Endothelial cell of umbilical vein (primary cell): ENCODE data around the gene AFF4. TPM values are rescaled to one million over a fixed set of nuclear protein-coding genes. Genes with fewer than 3 reads are reported as not detected.

Experiments used
- BruUV-seq: library from RNA; stranded (reverse); fragments of 400-500 nt; replicated peaks from 2 replicates; lab custom pipeline; 2021; lab: Mats Ljungman, UMichigan
- CTCF ChIA-PET: fragments of 300-600, 350-600 bp; sonication (Branson Sonifier 250); formaldehyde crosslinking; loops from one replicate; lab custom pipeline; 2021; ENCODE audit warnings: antibody characterized with exemption, inconsistent platforms; lab: Charles Lee
- POLR2A ChIA-PET: fragments of 300-600, 350-600 bp; sonication (Branson Sonifier 250); formaldehyde crosslinking; loops from one replicate; lab custom pipeline; 2021; ENCODE audit warnings: antibody characterized with exemption, inconsistent platforms; lab: Charles Lee
- DNase-seq: peaks from one replicate; pipeline ENCODE4 v3.0.0-alpha.2; 2011; ENCODE audit warnings: low read depth, low spot score
- FAIRE-seq: peaks from 2 replicates; lab custom pipeline; 2011; peaks lifted over from hg19 to GRCh38; lab: Jason Lieb, UNC
- H2AFZ ChIP-seq: 2 replicates; pipeline ENCODE4 v1.6.0; 2012; ENCODE audit warnings: low read depth, low read length, control low read depth, inconsistent platforms
- H3K27ac ChIP-seq: 2 replicates; pipeline ENCODE4 v1.5.1; 2011; ENCODE audit warnings: low read depth, mild to moderate bottlenecking, control low read depth, low read length, moderate library complexity; ENCODE audit not compliant: insufficient read depth
- H3K27me3 ChIP-seq, 2 experiments: 2 replicates each; pipeline versions ENCODE4 v1.6.0 to v1.6.1; 2011; ENCODE audit warnings: low read length in 2 of 2, mixed read lengths in 1 of 2; ENCODE audit not compliant: control insufficient read depth in 2 of 2, insufficient read depth in 2 of 2
- H3K36me3 ChIP-seq, 2 experiments: 2 replicates in 1 of 2; 3 replicates in 1 of 2; pipeline ENCODE4 v1.5.1; 2011; ENCODE audit warnings: low read length in 2 of 2, mild to moderate bottlenecking in 1 of 2, moderate library complexity in 1 of 2; ENCODE audit not compliant: control insufficient read depth in 2 of 2, insufficient read depth in 2 of 2; ENCODE audit errors: extremely low read depth in 1 of 2
- H3K4me1 ChIP-seq: 3 replicates; pipeline ENCODE4 v1.5.1; 2011; ENCODE audit warnings: mild to moderate bottlenecking, low read length; ENCODE audit not compliant: control insufficient read depth, insufficient read depth; ENCODE audit errors: extremely low read depth
- H3K4me2 ChIP-seq: 2 replicates; pipeline ENCODE4 v1.6.1; 2011; ENCODE audit warnings: low read length, control low read depth, mixed read lengths; ENCODE audit not compliant: insufficient read depth
- H3K4me3 ChIP-seq, 3 experiments: fragments of 200-600 bp in 1 of 3; sonication (generic), shearing (Covaris generic) in 1 of 3; replicated peaks in 1 of 3; 2 replicates each; pipeline ENCODE4 v1.5.1; 2011 to 2016; ENCODE audit warnings: control low read depth in 3 of 3, low read length in 3 of 3, mild to moderate bottlenecking in 2 of 3, inconsistent platforms in 1 of 3, low read depth in 1 of 3, moderate library complexity in 1 of 3; ENCODE audit not compliant: insufficient read depth in 1 of 3
- H3K79me2 ChIP-seq: 2 replicates; pipeline ENCODE4 v1.6.0; 2012; ENCODE audit warnings: low read length, inconsistent platforms; ENCODE audit not compliant: control insufficient read depth, insufficient read depth
- H3K9ac ChIP-seq: replicated peaks from 2 replicates; pipeline ENCODE3; 2011; ENCODE audit warnings: low read length, control low read depth; ENCODE audit not compliant: insufficient read depth; ENCODE audit errors: extremely low read depth
- H3K9me1 ChIP-seq: replicated peaks from 3 replicates; pipeline ENCODE4 v1.6.0; 2011; ENCODE audit warnings: mild to moderate bottlenecking, low read length; ENCODE audit not compliant: control insufficient read depth, insufficient read depth; ENCODE audit errors: extremely low read depth
- H3K9me3 ChIP-seq: replicated peaks from 2 replicates; pipeline ENCODE4 v1.5.1; 2012; ENCODE audit warnings: low read length, inconsistent platforms; ENCODE audit not compliant: control insufficient read depth, insufficient read depth
- H4K20me1 ChIP-seq: replicated peaks from 2 replicates; pipeline ENCODE3; 2011; ENCODE audit warnings: mild to moderate bottlenecking, low read length; ENCODE audit not compliant: control insufficient read depth, insufficient read depth; ENCODE audit errors: extremely low read depth
- CTCF ChIP-seq, 2 donors: IDR thresholded peaks; 1 replicate in 1 of 2; 2 replicates in 1 of 2; pipeline ENCODE4 v1.5.1; 2011; ENCODE audit warnings: low read length in 2 of 2, mild to moderate bottlenecking in 2 of 2, moderate library complexity in 2 of 2, control low read depth in 1 of 2, inconsistent platforms in 1 of 2, low read depth in 1 of 2; ENCODE audit not compliant: insufficient read depth in 1 of 2; ENCODE audit errors: extremely low read depth in 1 of 2
- EZH2 ChIP-seq: IDR thresholded peaks from 2 replicates; pipeline ENCODE4 v1.6.1; 2012; ENCODE audit warnings: borderline replicate concordance, low read depth, mild to moderate bottlenecking, moderate library complexity, low read length, inconsistent platforms; ENCODE audit not compliant: severe bottlenecking
- FOS ChIP-seq: IDR thresholded peaks from 2 replicates; pipeline ENCODE4 v1.6.1; 2011; ENCODE audit warnings: mild to moderate bottlenecking, low read length, moderate library complexity, borderline replicate concordance; ENCODE audit not compliant: insufficient read depth
- GATA2 ChIP-seq: IDR thresholded peaks from 2 replicates; pipeline ENCODE4 v1.7.0; 2011; ENCODE audit warnings: low read depth, mild to moderate bottlenecking, moderate library complexity, mixed read lengths, low read length; ENCODE audit not compliant: insufficient read length, insufficient read depth
- JUN ChIP-seq: IDR thresholded peaks from 2 replicates; pipeline ENCODE4 v1.6.1; 2011; ENCODE audit warnings: borderline replicate concordance, low read depth; ENCODE audit not compliant: insufficient read length, insufficient read depth
- MYC ChIP-seq: IDR thresholded peaks from one replicate; pipeline ENCODE4 v1.6.1; 2011; ENCODE audit warnings: mild to moderate bottlenecking, low read depth, low read length
- POLR2A ChIP-seq: IDR thresholded peaks from 2 replicates; pipeline ENCODE4 v1.6.1; 2012; ENCODE audit warnings: low read depth, mild to moderate bottlenecking, control low read depth, low read length
- POLR2AphosphoS5 ChIP-seq: IDR thresholded peaks from 2 replicates; pipeline ENCODE4 v1.6.1; 2012; ENCODE audit warnings: low read depth, mild to moderate bottlenecking, control low read depth, low read length, moderate library complexity; ENCODE audit not compliant: insufficient read depth
- dilution Hi-C: fragments of 300-500 bp; cut with MboI; formaldehyde crosslinking; loops from one replicate; pipeline ENCODE4 v1.15.0; 2019; ENCODE audit warnings: low sequenced_read_pairs; ENCODE audit not compliant: extremely low pct_ligation_motif_present
- intact Hi-C: fragments of 100-400 bp; cut with micrococcal nuclease; formaldehyde crosslinking; loops from one replicate; pipeline ENCODE4 v1.10.0; 2022
- polyA plus RNA-seq, 4 experiments: library from polyadenylated mRNA; depleted of rRNA in 3 of 4; stranded (reverse) in 3 of 4; unstranded in 1 of 4; fragments of >200 nt; gene quantifications; 2 replicates each; pipeline versions ENCODE4 v1.2.1 to v1.2.3, GENCODE V29; 2011 to 2012; ENCODE audit warnings: missing spikeins in 1 of 4
- total RNA-seq: library from RNA; stranded (reverse); gene quantifications from 2 replicates; pipeline ENCODE4 v1.2.3, GENCODE V29; 2021
- TF ChIP-seq, protein P1 (sequence below): IDR thresholded peaks from 2 replicates; pipeline ENCODE4 v1.6.1; 2011; ENCODE audit not compliant: insufficient read depth, insufficient read length

The AFF4 gene
- total and polyA plus RNA-seq, 2 donors (not counting 3 experiments of a cell fraction or from before 2014, with no cell fraction given) = 27.0 to 88.3 TPM

DNA sequence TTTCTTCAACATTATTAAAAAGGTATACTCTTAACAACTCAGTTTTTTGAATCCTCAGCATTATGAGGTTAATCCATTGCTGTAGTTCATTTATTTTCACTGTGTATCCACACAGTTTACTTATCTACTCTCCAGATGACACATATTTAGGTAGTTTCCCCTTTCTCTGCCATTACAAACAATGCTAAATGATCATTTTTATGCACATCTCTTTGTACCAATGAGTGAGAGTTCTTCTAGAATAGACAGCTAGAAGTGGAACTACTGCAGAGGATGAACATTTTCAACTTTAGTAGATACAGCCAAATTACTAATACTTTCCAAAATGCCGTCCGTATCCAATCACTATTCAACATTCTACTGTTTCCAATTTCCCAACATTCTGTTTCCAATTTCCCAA is 11.5 kb downstream of the AFF4 start:
- ChIA-PET POLR2A (no interaction called here), CTCF (no interaction called here)
- H3K9me3 ChIP-seq = no peaks in the 10 kb centered on the region
- no peaks in the 10 kb centered on the region for H3K9me1 ChIP-seq
- TF ChIP-seq, protein P1, sequence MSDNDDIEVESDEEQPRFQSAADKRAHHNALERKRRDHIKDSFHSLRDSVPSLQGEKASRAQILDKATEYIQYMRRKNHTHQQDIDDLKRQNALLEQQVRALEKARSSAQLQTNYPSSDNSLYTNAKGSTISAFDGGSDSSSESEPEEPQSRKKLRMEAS = no peak
- TF ChIP-seq JUN (no peak), MYC (no peak), EZH2 (no peak), GATA2 (no peak), FOS (no peak), POLR2A (no peak), CTCF (IDR thresholded peaks at IDR 0.05; ENCODE audit: extremely low read depth in 1 of 2, insufficient read depth in 1 of 2, low read depth in 1 of 2, low read length in 2 of 2) (no peak), POLR2AphosphoS5 (no peak)
- H4K20me1 ChIP-seq = peaks cover 30% of the 10 kb centered on the region
- intact Hi-C loops = no loop called here
- H3K27ac ChIP-seq = no peak overlapping the region
- no peak overlapping the region for H3K4me2 ChIP-seq
- dilution Hi-C loops = no loop called here
- no peak for FAIRE-seq
- no TSS peak for BruUV-seq
- H3K36me3 ChIP-seq = peaks cover 0 to 4% of the 10 kb centered on the region in 2 experiments
- H3K4me3 ChIP-seq = no peak overlapping the region
- H3K27me3 ChIP-seq = no peaks in the 10 kb centered on the region
- H3K79me2 ChIP-seq = peaks cover 94% of the 10 kb centered on the region
- H3K4me1 ChIP-seq = peaks cover 26% of the 10 kb centered on the region
- no peak for DNase-seq
- no peak overlapping the region for H3K9ac ChIP-seq
- H2AFZ ChIP-seq = no peak overlapping the region
